ENCODE data around the gene ANKHD1.

ANKHD1 gene

DNA sequence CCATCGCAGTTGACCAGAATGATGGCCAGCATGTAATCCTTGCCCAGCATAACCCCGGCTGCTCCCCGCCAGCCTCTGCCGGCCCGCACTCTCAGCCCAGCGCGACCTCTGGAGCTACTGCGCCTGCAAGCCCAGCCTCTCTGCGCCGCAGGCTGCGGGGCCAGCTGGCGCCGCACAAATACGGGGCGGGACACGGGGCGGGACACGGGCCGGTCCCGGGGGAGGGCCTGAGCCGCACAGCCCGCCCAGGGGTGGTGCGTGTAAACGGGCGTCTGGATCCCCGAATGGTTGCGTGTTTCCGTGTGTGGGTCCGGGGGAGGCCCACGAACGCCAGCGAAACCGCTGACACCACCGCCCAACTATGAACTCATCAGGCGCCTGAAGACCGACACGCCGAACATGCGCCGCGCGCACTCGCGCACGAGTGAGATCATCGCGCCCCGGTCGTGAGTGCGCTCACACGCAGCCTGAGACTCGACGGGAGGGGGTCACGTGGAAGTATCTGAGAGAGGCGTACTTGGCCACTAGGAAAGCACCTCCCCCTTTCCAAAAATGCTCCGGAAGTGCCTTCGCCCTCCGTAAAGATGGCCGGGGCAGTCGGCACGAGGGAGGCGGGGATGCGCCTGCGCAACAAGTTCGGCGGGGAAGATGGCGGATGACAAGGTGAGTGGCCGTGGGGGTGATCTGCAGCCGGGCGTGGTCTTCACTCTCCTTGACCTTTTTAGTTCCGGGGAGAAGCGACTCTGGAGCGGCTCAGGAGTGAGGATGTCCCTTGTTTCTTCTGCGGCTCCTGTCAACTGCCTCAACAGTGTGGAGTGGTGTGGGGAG lies 162.8 kb downstream of the ANKHD1 start, which contains the start of the genes APBB3 and SLC35A4 (continued):
- TF ChIP-seq ZBTB7A (tag by site-specific recombination; IDR thresholded peaks at IDR 0.05; ENCODE audit: low read depth): no peak
- TF ChIP-seq, protein P1, sequence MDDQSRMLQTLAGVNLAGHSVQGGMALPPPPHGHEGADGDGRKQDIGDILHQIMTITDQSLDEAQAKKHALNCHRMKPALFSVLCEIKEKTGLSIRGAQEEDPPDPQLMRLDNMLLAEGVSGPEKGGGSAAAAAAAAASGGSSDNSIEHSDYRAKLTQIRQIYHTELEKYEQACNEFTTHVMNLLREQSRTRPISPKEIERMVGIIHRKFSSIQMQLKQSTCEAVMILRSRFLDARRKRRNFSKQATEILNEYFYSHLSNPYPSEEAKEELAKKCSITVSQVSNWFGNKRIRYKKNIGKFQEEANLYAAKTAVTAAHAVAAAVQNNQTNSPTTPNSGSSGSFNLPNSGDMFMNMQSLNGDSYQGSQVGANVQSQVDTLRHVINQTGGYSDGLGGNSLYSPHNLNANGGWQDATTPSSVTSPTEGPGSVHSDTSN (CRISPR knock-in tag; IDR thresholded peaks at IDR 0.05): no peak; the same call in 1 of the 2 replicates
- TF ChIP-seq ZNF529 (tag by site-specific recombination; IDR thresholded peaks at IDR 0.05; ENCODE audit: insufficient replicate concordance): no peak
- no peak; the same call in 1 of the 2 replicates for TF ChIP-seq ZNF596 (tag by site-specific recombination; IDR thresholded peaks at IDR 0.05)
- no peak for TF ChIP-seq ZNF707 (tag by site-specific recombination; IDR thresholded peaks at IDR 0.05)
- peak; percentile 83 for TF ChIP-seq ZBTB8A (tag by site-specific recombination; IDR thresholded peaks at IDR 0.05)
- no peak for TF ChIP-seq ZNF146 (tag by site-specific recombination; IDR thresholded peaks at IDR 0.05)
- TF ChIP-seq, protein P2, sequence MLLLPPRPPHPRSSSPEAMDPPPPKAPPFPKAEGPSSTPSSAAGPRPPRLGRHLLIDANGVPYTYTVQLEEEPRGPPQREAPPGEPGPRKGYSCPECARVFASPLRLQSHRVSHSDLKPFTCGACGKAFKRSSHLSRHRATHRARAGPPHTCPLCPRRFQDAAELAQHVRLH (tag by site-specific recombination; IDR thresholded peaks at IDR 0.05): no peak
- TF ChIP-seq ZFP3 (tag by site-specific recombination; IDR thresholded peaks at IDR 0.05; ENCODE audit: low read depth): no peak
- no peak for TF ChIP-seq ZNF292 (tag by site-specific recombination; IDR thresholded peaks at IDR 0.05; ENCODE audit: borderline replicate concordance, low read depth)
- TF ChIP-seq ZNF514 (tag by site-specific recombination; IDR thresholded peaks at IDR 0.05): no peak
- TF ChIP-seq KLF9 (tag by site-specific recombination; IDR thresholded peaks at IDR 0.05; ENCODE audit: low read depth): peak; percentile 88
- no peak for TF ChIP-seq ZNF768 (tag by site-specific recombination; IDR thresholded peaks at IDR 0.05)
- peak; percentile 98 for TF ChIP-seq SP3 (tag by site-specific recombination; IDR thresholded peaks at IDR 0.05)
- TF ChIP-seq, protein P3, sequence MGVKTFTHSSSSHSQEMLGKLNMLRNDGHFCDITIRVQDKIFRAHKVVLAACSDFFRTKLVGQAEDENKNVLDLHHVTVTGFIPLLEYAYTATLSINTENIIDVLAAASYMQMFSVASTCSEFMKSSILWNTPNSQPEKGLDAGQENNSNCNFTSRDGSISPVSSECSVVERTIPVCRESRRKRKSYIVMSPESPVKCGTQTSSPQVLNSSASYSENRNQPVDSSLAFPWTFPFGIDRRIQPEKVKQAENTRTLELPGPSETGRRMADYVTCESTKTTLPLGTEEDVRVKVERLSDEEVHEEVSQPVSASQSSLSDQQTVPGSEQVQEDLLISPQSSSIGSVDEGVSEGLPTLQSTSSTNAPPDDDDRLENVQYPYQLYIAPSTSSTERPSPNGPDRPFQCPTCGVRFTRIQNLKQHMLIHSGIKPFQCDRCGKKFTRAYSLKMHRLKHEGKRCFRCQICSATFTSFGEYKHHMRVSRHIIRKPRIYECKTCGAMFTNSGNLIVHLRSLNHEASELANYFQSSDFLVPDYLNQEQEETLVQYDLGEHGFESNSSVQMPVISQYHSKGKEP (tag by site-specific recombination; IDR thresholded peaks at IDR 0.05): 0 out of 2 replicates have a peak, but pooled peaks have one; percentile 10
- no peak for TF ChIP-seq ZNF585B (tag by site-specific recombination; IDR thresholded peaks at IDR 0.05)
- no peak for TF ChIP-seq ZNF202 (tag by site-specific recombination; IDR thresholded peaks at IDR 0.05; ENCODE audit: borderline replicate concordance)
- TF ChIP-seq, protein P4, sequence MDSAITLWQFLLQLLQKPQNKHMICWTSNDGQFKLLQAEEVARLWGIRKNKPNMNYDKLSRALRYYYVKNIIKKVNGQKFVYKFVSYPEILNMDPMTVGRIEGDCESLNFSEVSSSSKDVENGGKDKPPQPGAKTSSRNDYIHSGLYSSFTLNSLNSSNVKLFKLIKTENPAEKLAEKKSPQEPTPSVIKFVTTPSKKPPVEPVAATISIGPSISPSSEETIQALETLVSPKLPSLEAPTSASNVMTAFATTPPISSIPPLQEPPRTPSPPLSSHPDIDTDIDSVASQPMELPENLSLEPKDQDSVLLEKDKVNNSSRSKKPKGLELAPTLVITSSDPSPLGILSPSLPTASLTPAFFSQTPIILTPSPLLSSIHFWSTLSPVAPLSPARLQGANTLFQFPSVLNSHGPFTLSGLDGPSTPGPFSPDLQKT (IDR thresholded peaks at IDR 0.05; ENCODE audit: borderline replicate concordance, low read depth, low read length): peak; percentile 82; the same call in 1 of the 2 replicates
- peak; percentile 79 for TF ChIP-seq ZNF341 (tag by site-specific recombination; IDR thresholded peaks at IDR 0.05; ENCODE audit: low read depth)
- TF ChIP-seq ZNF133 (tag by site-specific recombination; IDR thresholded peaks at IDR 0.05): no peak
- TF ChIP-seq HOXD13 (CRISPR knock-in tag; IDR thresholded peaks at IDR 0.05; ENCODE audit: borderline replicate concordance): no peak

Measured in HEK293 (cell line).